Brain microvascular endothelial cell (primary cell): ENCODE data around the gene SLC25A33.
A peak's percentile ranks its signal among the peaks of the same experiment; 100 is the strongest.
"Not testable (repeated sequence)": the region's sequence is repeated elsewhere in the genome, so short reads cannot be mapped to it uniquely, and the experiment has no call there.

Source experiments
- DNase-seq: peaks from one replicate; pipeline ENCODE4 v3.0.0-alpha.2; 2020
- H3K27ac ChIP-seq: fragments of 250-450 bp; sonication (Bioruptor Pico); 2 replicates; pipeline ENCODE4 v1.5.1; 2020; ENCODE audit warnings: mild to moderate bottlenecking, moderate library complexity
- H3K27me3 ChIP-seq: fragments of 250-450 bp; sonication (Bioruptor Pico); replicated peaks from 2 replicates; pipeline ENCODE4 v1.5.1; 2020; ENCODE audit warnings: mild to moderate bottlenecking
- H3K36me3 ChIP-seq: fragments of 250-450 bp; sonication (Bioruptor Pico); replicated peaks from 2 replicates; pipeline ENCODE4 v1.5.1; 2020; ENCODE audit warnings: mild to moderate bottlenecking
- H3K4me3 ChIP-seq: 2 replicates; pipeline ENCODE4 v1.5.1; 2011; ENCODE audit warnings: low read depth, mild to moderate bottlenecking, control low read depth, low read length, moderate library complexity
- in situ Hi-C: cut with HindIII; loops from 2 replicates; pipeline ENCODE4 v1.10.0; 2017; ENCODE audit warnings: low sequenced_read_pairs, low pct_ligation_motif_present
- TF ChIP-seq, protein P1 (sequence below): IDR thresholded peaks from 2 replicates; pipeline ENCODE4 v1.5.1; 2011; ENCODE audit warnings: low read depth, mild to moderate bottlenecking, moderate library complexity, low read length, control low read depth, inconsistent platforms; ENCODE audit errors: missing control alignments

SLC25A33 gene

GRCh38 chr1:9615316-9616063, 76.2 kb downstream of the SLC25A33 start:
- Histone ChIP-seq H3K4me3 (no peak overlapping the region), H3K36me3 (peaks cover 5% of the 10 kb centered on the region), H3K27ac (no peak overlapping the region), H3K27me3 (no peaks in the 10 kb centered on the region)
- peak; percentile 21 for DNase-seq
- in situ Hi-C loops: no loop called here
- TF ChIP-seq, protein P1, sequence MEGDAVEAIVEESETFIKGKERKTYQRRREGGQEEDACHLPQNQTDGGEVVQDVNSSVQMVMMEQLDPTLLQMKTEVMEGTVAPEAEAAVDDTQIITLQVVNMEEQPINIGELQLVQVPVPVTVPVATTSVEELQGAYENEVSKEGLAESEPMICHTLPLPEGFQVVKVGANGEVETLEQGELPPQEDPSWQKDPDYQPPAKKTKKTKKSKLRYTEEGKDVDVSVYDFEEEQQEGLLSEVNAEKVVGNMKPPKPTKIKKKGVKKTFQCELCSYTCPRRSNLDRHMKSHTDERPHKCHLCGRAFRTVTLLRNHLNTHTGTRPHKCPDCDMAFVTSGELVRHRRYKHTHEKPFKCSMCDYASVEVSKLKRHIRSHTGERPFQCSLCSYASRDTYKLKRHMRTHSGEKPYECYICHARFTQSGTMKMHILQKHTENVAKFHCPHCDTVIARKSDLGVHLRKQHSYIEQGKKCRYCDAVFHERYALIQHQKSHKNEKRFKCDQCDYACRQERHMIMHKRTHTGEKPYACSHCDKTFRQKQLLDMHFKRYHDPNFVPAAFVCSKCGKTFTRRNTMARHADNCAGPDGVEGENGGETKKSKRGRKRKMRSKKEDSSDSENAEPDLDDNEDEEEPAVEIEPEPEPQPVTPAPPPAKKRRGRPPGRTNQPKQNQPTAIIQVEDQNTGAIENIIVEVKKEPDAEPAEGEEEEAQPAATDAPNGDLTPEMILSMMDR: peak; percentile 87

- in situ Hi-C loops: no loop called here
These were observed 79.8 kb downstream of the SLC25A33 start for GRCh38 chr1:9618909-9619679.

DNA sequence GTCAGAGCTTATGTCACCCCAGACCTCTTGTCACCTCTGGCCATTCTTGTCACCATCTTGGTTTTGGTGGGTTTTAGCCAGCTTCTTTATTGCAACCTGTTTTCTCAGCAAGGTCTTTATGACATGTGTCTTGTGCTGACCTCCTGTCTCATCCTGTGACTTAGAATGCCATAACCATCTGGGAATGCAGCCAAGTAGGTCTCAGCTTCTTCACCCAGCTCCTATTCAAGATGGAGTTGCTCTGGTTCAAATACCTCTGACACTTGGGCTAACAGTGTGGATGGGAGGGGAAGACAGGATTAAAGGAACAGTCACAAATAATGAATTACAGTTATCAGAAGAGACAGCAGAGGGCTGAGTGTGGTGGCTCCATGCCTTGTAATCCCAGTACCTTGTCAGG, 81.8 kb downstream of the SLC25A33 start:
- Histone ChIP-seq H3K27ac (no peak overlapping the region), H3K36me3 (no peaks in the 10 kb centered on the region), H3K4me3 (no peak overlapping the region), H3K27me3 (no peaks in the 10 kb centered on the region)
- in situ Hi-C loops: no loop called here
- TF ChIP-seq, protein P1: no peak
- no peak for DNase-seq

More at GRCh38 chr1:9618909-9619679, 79.8 kb downstream of the SLC25A33 start:
- H3K4me3 ChIP-seq: no peak overlapping the region
- TF ChIP-seq, protein P1: no peak
- no peak overlapping the region for H3K27ac ChIP-seq
- H3K36me3 ChIP-seq: no peaks in the 10 kb centered on the region
- H3K27me3 ChIP-seq: no peaks in the 10 kb centered on the region
- DNase-seq: no peak

GRCh38 chr1:9624081-9624480, 84.8 kb downstream of the SLC25A33 start:
- Histone ChIP-seq H3K27me3 (no peaks in the 10 kb centered on the region), H3K27ac (no peak overlapping the region), H3K36me3 (no peaks in the 10 kb centered on the region), H3K4me3 (no peak overlapping the region)
- DNase-seq: no peak
- in situ Hi-C loops: no loop called here
- TF ChIP-seq, protein P1: no peak

- DNase-seq, H3K36me3 ChIP-seq, H3K27me3 ChIP-seq, H3K4me3 ChIP-seq, H3K27ac ChIP-seq, in situ Hi-C loops: not testable (repeated sequence)
These were observed 85.8 kb downstream of the SLC25A33 start for GRCh38 chr1:9625030-9625429.

DNA sequence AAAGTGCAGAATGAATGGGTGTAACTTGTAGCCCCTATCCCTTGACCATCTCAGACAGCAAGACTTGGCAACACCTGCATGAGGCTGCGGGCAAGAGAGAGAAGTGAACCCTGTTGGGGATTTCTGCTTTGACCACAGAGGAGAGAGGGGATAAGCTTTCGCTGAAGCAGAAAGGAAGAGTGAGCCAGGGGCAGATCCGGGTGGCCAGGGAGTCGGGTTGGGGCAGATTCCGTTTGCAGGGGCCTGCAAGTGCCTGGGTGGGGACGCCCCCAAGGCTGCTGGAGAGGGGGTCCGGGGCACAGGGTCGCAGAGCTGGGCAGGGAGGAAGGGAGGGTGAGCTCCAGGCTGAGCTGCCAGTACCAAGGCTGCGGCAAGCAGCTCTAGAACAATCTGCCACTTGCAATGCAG, 86.9 kb downstream of the SLC25A33 start:
- in situ Hi-C loops: no loop called here
- H3K36me3 ChIP-seq: no peaks in the 10 kb centered on the region
- H3K27me3 ChIP-seq: no peaks in the 10 kb centered on the region
- no peak overlapping the region for H3K27ac ChIP-seq
- TF ChIP-seq, protein P1: no peak
- no peak overlapping the region for H3K4me3 ChIP-seq
- no peak for DNase-seq
